HFFc6 (cell line): ENCODE measurements around the gene HMGB3. TPM values are rescaled to one million over a fixed set of nuclear protein-coding genes. Genes with fewer than 3 reads are reported as not detected.

ENCODE experiments used
- DNase-seq: peaks from one replicate; pipeline ENCODE4 v3.0.0-alpha.2; 2018
- H3K27ac Mint-ChIP-seq: 2 replicates; pipeline ENCODE4 v1.8.0; 2020; ENCODE audit warnings: mild to moderate bottlenecking, mixed read lengths
- H3K27me3 Mint-ChIP-seq: 2 replicates; pipeline ENCODE4 v1.8.0; 2021; ENCODE audit warnings: mild to moderate bottlenecking, moderate library complexity, mixed read lengths; ENCODE audit not compliant: insufficient read depth
- H3K36me3 Mint-ChIP-seq: 2 replicates; pipeline ENCODE4 v1.8.0; 2021; ENCODE audit warnings: low read depth, mixed read lengths
- H3K4me1 Mint-ChIP-seq: 2 replicates; pipeline ENCODE4 v1.8.0; 2020; ENCODE audit warnings: low read depth, mixed read lengths
- H3K4me3 Mint-ChIP-seq: 2 replicates; pipeline ENCODE4 v1.8.0; 2020; ENCODE audit warnings: mild to moderate bottlenecking, moderate library complexity, mixed read lengths
- H3K9me3 Mint-ChIP-seq: 2 replicates; pipeline ENCODE4 v1.8.0; 2020; ENCODE audit warnings: mild to moderate bottlenecking, mixed read lengths
- total RNA-seq, 6 experiments: library from RNA; stranded (reverse); fragmentation: NEBNext Ultra II Directional; extraction: Animal tissue kit (Norgen Biotek cat#: 25700); gene quantifications; 2 replicates in 1 of 6; 3 replicates in 5 of 6; pipeline ENCODE4 v1.2.3, GENCODE V29; 2021
- TF ChIP-seq, protein P1 (sequence below): fragments of 200-600 bp; sonication (generic); IDR thresholded peaks from 2 replicates; pipeline ENCODE4 v1.5.0; 2021; ENCODE audit warnings: antibody characterized with exemption, mild to moderate bottlenecking

Gene HMGB3
- total RNA-seq, 6 experiments from 2014 or later = 23.2 to 66.0 (median 54.3) TPM

DNA sequence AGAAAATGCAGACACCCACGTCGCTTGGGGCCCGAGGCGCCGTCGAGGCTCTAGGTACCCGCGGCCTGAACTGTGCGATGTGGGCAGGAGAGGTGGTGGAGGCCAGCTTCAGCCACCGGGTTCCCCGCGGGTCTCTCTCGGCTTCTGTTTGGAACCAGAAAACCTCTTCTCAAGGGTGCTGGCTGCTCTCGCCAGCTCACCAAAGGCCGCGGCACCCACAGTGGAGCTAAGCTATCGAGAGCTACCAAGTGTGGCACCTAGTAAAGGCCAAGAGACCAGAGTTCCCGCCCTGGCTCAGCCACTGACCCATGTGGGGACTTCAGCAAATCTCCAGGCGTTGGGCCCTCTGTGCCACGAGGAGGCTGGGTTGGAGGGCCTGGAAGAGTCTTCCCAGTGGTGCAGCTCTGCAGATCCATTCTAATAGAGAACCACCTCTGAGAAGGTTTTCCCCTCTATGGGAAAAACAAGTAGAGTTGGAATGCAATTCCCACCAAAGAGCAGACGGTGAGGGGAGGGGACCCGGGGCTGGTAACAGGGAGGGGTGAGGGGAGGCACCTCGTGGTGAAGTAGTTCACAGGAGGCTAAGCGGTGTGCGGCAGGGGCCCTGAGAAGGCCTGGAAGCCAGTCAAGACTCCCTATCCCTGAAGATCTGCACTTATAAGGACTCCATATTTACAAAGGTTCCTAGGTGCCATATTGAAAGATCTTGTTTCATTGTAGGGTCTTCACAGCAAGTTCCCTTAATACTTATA lies 5.5 kb upstream of the HMGB3 start:
- Mint-ChIP-seq H3K4me3 (no peak overlapping the region), H3K27me3 (peaks cover 5% of the 10 kb centered on the region; the same call in 1 of the 2 replicates), H3K27ac (no peak overlapping the region), H3K36me3 (no peaks in the 10 kb centered on the region), H3K4me1 (no peaks in the 10 kb centered on the region), H3K9me3 (no peaks in the 10 kb centered on the region)
- TF ChIP-seq, protein P1, sequence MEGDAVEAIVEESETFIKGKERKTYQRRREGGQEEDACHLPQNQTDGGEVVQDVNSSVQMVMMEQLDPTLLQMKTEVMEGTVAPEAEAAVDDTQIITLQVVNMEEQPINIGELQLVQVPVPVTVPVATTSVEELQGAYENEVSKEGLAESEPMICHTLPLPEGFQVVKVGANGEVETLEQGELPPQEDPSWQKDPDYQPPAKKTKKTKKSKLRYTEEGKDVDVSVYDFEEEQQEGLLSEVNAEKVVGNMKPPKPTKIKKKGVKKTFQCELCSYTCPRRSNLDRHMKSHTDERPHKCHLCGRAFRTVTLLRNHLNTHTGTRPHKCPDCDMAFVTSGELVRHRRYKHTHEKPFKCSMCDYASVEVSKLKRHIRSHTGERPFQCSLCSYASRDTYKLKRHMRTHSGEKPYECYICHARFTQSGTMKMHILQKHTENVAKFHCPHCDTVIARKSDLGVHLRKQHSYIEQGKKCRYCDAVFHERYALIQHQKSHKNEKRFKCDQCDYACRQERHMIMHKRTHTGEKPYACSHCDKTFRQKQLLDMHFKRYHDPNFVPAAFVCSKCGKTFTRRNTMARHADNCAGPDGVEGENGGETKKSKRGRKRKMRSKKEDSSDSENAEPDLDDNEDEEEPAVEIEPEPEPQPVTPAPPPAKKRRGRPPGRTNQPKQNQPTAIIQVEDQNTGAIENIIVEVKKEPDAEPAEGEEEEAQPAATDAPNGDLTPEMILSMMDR = no peak
- DNase-seq = no peak

DNA sequence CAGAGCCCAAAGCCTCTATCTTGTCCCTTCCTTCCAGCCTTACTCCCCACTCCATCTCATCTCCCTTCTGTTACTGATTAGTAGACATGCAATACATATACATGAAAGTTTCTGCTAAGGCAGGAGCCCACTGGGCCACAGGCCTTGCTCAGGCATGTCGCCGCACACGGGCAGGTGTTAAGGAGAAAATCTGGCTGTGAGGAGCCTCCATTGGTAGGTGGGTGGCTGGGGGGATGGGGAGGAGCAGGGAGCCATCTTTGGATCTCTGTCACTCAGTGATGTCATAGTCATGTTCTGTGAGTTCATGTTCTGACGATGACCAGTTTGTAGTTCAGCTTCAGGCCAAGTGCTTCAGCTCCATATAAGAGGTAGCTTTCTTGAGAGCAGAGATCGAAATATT lies 2.9 kb upstream of the HMGB3 start:
- Mint-ChIP-seq H3K9me3 (no peaks in the 10 kb centered on the region), H3K27me3 (no peaks in the 10 kb centered on the region), H3K4me1 (peaks cover 5% of the 10 kb centered on the region), H3K27ac (no peak overlapping the region), H3K36me3 (no peaks in the 10 kb centered on the region), H3K4me3 (no peak overlapping the region)
- DNase-seq = no peak
- TF ChIP-seq, protein P1 = no peak

DNA sequence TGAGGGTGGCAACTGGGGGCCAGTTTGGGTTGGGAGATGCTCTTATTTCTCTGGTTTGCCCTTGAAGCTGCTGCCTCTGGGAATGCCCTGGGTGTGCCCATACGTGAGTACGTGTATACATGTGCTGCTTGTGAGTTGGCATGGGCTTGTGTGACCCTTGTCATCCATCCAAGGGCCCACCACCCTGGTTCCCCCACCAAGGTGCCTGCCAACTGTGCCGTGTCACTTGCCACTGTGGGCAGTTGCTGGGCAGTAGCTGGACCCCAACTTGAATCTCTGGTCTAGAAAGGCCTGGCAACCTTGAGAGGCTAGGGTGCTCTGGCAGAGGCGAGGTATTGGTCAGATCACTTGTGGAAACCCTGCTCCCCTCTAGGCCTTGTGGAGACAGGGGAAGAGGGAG lies 2.4 kb upstream of the HMGB3 start:
- no peaks in the 10 kb centered on the region; the same call in 1 of the 2 replicates for H3K36me3 Mint-ChIP-seq
- no peaks in the 10 kb centered on the region for H3K27me3 Mint-ChIP-seq
- H3K4me1 Mint-ChIP-seq = peaks cover 11% of the 10 kb centered on the region
- TF ChIP-seq, protein P1 = no peak
- DNase-seq = no peak
- no peaks in the 10 kb centered on the region for H3K9me3 Mint-ChIP-seq
- no peak overlapping the region for H3K4me3 Mint-ChIP-seq
- no peak overlapping the region for H3K27ac Mint-ChIP-seq

DNA sequence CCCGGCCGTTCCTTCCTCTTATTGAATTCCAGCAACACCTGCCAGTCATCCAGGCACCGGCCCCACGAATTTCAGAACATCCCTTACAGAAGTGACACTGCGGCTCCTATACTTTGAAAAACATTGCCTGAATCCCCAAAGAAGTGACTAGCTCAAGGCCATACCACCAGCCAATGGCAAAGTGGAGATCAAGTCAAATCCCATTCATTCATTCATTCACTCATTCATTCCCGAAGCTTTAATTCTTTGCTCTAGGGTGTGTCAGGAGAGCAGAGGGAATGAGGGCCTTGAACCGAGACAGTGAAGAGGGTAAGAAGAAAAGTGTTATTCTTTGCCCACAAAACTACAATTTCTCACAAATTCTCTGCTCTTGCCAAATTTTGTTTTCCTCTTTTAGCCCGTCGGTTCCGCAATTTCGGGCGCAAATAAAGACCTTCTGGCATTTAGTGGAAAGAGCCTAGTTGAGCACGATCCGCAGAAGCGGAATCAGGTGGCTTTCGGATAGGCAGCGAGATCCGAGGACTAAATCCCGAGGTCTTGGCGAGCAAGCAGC lies 824 bp upstream of the HMGB3 start:
- Mint-ChIP-seq H3K4me1 (peaks cover 13% of the 10 kb centered on the region), H3K27ac (no peak overlapping the region), H3K9me3 (no peaks in the 10 kb centered on the region), H3K27me3 (no peaks in the 10 kb centered on the region), H3K36me3 (no peaks in the 10 kb centered on the region; the same call in 1 of the 2 replicates), H3K4me3 (peak overlapping the region; percentile 70)
- DNase-seq = no peak
- TF ChIP-seq, protein P1 = no peak

DNA sequence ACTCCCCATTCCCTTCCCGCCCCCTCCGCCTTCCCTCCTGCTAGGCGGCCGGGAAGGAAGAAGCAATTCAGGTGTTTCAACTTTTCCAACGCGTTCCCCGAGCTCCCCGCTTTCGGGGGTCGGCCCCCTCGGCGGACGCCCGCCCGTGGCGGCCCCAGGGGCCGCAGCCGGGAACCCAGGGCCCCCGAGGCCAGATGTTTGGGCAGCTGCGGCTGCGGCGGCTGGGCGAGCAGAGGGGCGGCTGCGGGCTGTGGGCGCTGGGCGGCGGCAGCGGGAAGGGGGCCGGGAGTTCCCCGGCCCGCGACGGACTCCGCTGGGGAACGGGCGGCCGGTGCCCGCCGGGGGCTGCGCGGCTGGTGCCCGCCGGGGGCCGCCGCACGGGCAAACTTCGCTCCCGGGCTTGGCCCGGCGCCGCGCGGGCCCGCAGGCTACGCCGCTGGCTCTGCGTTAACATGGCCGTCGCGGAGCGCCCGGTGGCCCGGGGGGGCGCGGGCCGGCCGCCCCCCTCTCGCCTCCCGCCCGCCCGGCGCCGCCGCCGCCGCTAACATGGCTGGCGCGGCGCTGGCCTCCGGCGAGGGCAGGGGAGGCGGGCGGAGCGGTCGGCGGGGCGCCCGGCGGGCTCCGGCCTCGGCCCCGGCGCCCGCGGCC lies 510 bp downstream of the HMGB3 start:
- TF ChIP-seq, protein P1 = no peak
- H3K9me3 Mint-ChIP-seq = no peaks in the 10 kb centered on the region
- DNase-seq = no peak
- peaks cover 13% of the 10 kb centered on the region for H3K4me1 Mint-ChIP-seq
- no peak overlapping the region for H3K27ac Mint-ChIP-seq
- H3K36me3 Mint-ChIP-seq = no peaks in the 10 kb centered on the region; the same call in 1 of the 2 replicates
- H3K4me3 Mint-ChIP-seq = no peak overlapping the region; the same call in 1 of the 2 replicates
- H3K27me3 Mint-ChIP-seq = no peaks in the 10 kb centered on the region
